Brain pericyte (primary cell): ENCODE data around the gene KRT31.
"Not testable (repeated sequence)": the region's sequence is repeated elsewhere in the genome, so short reads cannot be mapped to it uniquely, and the experiment has no call there.

Experiments used
- DNase-seq: peaks from one replicate; pipeline ENCODE4 v3.0.0-alpha.2; 2012; ENCODE audit warnings: low read depth, low spot score

KRT31 gene

GRCh38 chr17:41396996-41397660 is at the start of gene KRT31:
TSS of gene KRT31 (minus strand) at chr17:41397608. CDS start at chr17:41397539, 69 bp downstream.
- no peak for DNase-seq

- no peak for DNase-seq
Measured at GRCh38 chr17:41446806-41447205, 49.4 kb upstream of the KRT31 start.

- DNase-seq: no peak
Measured at GRCh38 chr17:41444640-41445039, 47.2 kb upstream of the KRT31 start.

GRCh38 chr17:41444186-41444585 is 46.8 kb upstream of the KRT31 start:
- no peak for DNase-seq

GRCh38 chr17:41442739-41443138 is 45.3 kb upstream of the KRT31 start:
- DNase-seq: no peak

GRCh38 chr17:41440531-41441033 is 43.2 kb upstream of the KRT31 start, which contains the start of gene KRT38:
TSS of gene KRT38 (minus strand) at chr17:41440983. CDS start at chr17:41440921, 62 bp downstream.
- DNase-seq: no peak

- no peak for DNase-seq
Measured at GRCh38 chr17:41439375-41439774, 42.0 kb upstream of the KRT31 start.

- DNase-seq: no peak
Measured at GRCh38 chr17:41437769-41438168, 40.4 kb upstream of the KRT31 start.

- no peak for DNase-seq
Measured at GRCh38 chr17:41437254-41437653, 39.8 kb upstream of the KRT31 start.

GRCh38 chr17:41434415-41434814 is 37.0 kb upstream of the KRT31 start:
- DNase-seq: no peak

GRCh38 chr17:41434005-41434404 is 36.6 kb upstream of the KRT31 start:
- no peak for DNase-seq

GRCh38 chr17:41433586-41433985 is 36.2 kb upstream of the KRT31 start:
- DNase-seq: no peak

GRCh38 chr17:41430376-41430775 is 33.0 kb upstream of the KRT31 start:
- not testable (repeated sequence) for DNase-seq

- DNase-seq: no peak
Measured at GRCh38 chr17:41429667-41430066, 32.3 kb upstream of the KRT31 start.

GRCh38 chr17:41428591-41429291 is 31.3 kb upstream of the KRT31 start:
- no peak for DNase-seq

- DNase-seq: no peak
Measured at GRCh38 chr17:41424111-41424635, 26.8 kb upstream of the KRT31 start, which contains the start of gene KRT37. TSS of gene KRT37 (minus strand) at chr17:41424585. CDS start at chr17:41424523, 62 bp downstream.

- DNase-seq: not testable (repeated sequence)
Measured at GRCh38 chr17:41422586-41422985, 25.2 kb upstream of the KRT31 start.

GRCh38 chr17:41421617-41422016 is 24.2 kb upstream of the KRT31 start:
- no peak for DNase-seq

- DNase-seq: no peak
Measured at GRCh38 chr17:41421116-41421515, 23.7 kb upstream of the KRT31 start.

GRCh38 chr17:41420134-41420533 is 22.7 kb upstream of the KRT31 start:
- no peak for DNase-seq

GRCh38 chr17:41419716-41420115 is 22.3 kb upstream of the KRT31 start:
- DNase-seq: no peak

GRCh38 chr17:41418116-41418860 is 20.9 kb upstream of the KRT31 start:
- no peak for DNase-seq
